MM.1S (cell line): ENCODE measurements around the gene NUDT14.

Experiments
- DNase-seq: peaks from one replicate; pipeline ENCODE4 v3.0.0-alpha.2; 2015
- H2AFZ ChIP-seq: fragments of 300-600 bp; sonication (generic); 2 replicates; pipeline ENCODE4 v1.6.0; 2016; ENCODE audit warnings: antibody characterized with exemption, low read length
- H3F3A ChIP-seq: fragments of 300-600 bp; sonication (generic); 2 replicates; pipeline ENCODE4 v1.6.1; 2016; ENCODE audit warnings: mild to moderate bottlenecking, antibody characterized with exemption, low read length, moderate library complexity, mixed read lengths; ENCODE audit not compliant: insufficient read depth
- H3K27ac ChIP-seq: fragments of 300-600 bp; sonication (generic); 2 replicates; pipeline ENCODE4 v1.5.1; 2016; ENCODE audit warnings: mild to moderate bottlenecking, low read length
- H3K27me3 ChIP-seq: fragments of 300-600 bp; sonication (generic); replicated peaks from 2 replicates; pipeline ENCODE4 v1.6.0; 2016; ENCODE audit warnings: low read length; ENCODE audit not compliant: insufficient read depth
- H3K36me3 ChIP-seq: fragments of 300-600 bp; sonication (generic); replicated peaks from 2 replicates; pipeline ENCODE4 v1.6.1; 2016; ENCODE audit warnings: mild to moderate bottlenecking, low read length, mixed read lengths; ENCODE audit not compliant: insufficient read depth
- H3K4me1 ChIP-seq: fragments of 300-600 bp; sonication (generic); 2 replicates; pipeline ENCODE4 v1.6.1; 2016; ENCODE audit warnings: low read length, mixed read lengths
- H3K4me2 ChIP-seq: fragments of 300-600 bp; sonication (generic); 2 replicates; pipeline ENCODE4 v1.6.0; 2016; ENCODE audit warnings: low read depth, low read length
- H3K4me3 ChIP-seq: fragments of 300-600 bp; sonication (generic); 2 replicates; pipeline ENCODE4 v1.5.1; 2016; ENCODE audit warnings: low read length, mixed read lengths
- H3K79me2 ChIP-seq: fragments of 300-600 bp; sonication (generic); 2 replicates; pipeline ENCODE4 v1.6.1; 2016; ENCODE audit warnings: mixed run types, low read length, mixed read lengths
- H3K9ac ChIP-seq: fragments of 300-600 bp; sonication (generic); 2 replicates; pipeline ENCODE4 v1.6.1; 2016; ENCODE audit warnings: low read length, mixed read lengths
- H3K9me2 ChIP-seq: fragments of 300-600 bp; sonication (generic); replicated peaks from 2 replicates; pipeline ENCODE4 v1.6.1; 2016; ENCODE audit warnings: mild to moderate bottlenecking, low read length, mixed read lengths; ENCODE audit not compliant: insufficient read depth
- H3K9me3 ChIP-seq: fragments of 300-600 bp; sonication (generic); replicated peaks from 2 replicates; pipeline ENCODE4 v1.6.1; 2016; ENCODE audit warnings: mild to moderate bottlenecking, low read length, mixed read lengths; ENCODE audit not compliant: insufficient read depth
- H4K20me1 ChIP-seq: fragments of 300-600 bp; sonication (generic); 2 replicates; pipeline ENCODE4 v1.6.1; 2016; ENCODE audit warnings: mild to moderate bottlenecking, low read length, moderate library complexity, mixed read lengths; ENCODE audit not compliant: insufficient read depth
- EZH2 ChIP-seq: fragments of 300-600 bp; sonication (generic); optimal IDR thresholded peaks from 2 replicates; pipeline ENCODE3; 2017; ENCODE audit warnings: low read depth, mild to moderate bottlenecking, antibody characterized with exemption, low read length, mixed read lengths
- EZH2phosphoT487 ChIP-seq: fragments of 300-600 bp; sonication (generic); IDR thresholded peaks from 2 replicates; pipeline ENCODE4 v1.6.1; 2018; ENCODE audit warnings: antibody characterized with exemption, low read length
- TF ChIP-seq, protein P1 (sequence below): fragments of 300-600 bp; sonication (generic); IDR thresholded peaks from 2 replicates; pipeline ENCODE4 v1.5.1; 2016; ENCODE audit warnings: antibody characterized with exemption, low read length, mixed read lengths

Gene NUDT14

DNA sequence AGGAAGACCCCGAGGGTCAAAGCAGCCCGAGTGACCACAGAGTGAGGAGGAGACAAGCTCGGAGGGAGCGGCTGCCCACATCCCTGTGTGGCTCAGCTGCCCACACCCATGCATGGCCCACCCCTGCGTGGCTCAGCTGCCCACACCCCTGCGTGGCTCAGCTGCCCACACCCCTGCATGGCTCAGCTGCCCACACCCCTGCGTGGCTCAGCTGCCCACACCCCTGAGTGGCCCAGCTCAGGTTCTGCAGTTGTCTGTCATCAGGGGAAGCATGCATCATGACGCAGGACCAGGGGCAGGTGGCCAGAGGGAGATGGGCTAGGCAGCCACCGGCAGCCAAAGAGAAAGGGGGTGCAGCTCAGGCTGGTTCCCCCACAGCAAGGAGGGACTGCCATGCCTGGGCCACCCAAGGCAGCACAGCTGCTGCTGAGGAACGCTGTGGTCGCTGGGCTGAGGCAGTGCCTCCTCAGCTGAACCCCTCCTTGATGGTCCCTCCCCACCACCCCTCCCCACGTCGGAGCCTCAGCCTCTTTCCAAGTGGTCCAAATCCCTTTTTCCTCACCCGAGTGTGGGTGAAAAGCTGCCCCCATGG is 33.3 kb upstream of the NUDT14 start:
- Histone ChIP-seq H3K36me3 (no peaks in the 10 kb centered on the region), H3K9me2 (no peaks in the 10 kb centered on the region), H3K79me2 (no peaks in the 10 kb centered on the region), H2AFZ (no peak overlapping the region), H3K9me3 (no peaks in the 10 kb centered on the region), H3K27ac (no peak overlapping the region), H3K4me1 (no peaks in the 10 kb centered on the region), H3K27me3 (no peaks in the 10 kb centered on the region), H3K9ac (no peak overlapping the region), H3K4me2 (no peak overlapping the region), H3K4me3 (no peak overlapping the region), H3F3A (no peaks in the 10 kb centered on the region), H4K20me1 (no peaks in the 10 kb centered on the region)
- TF ChIP-seq EZH2 (no peak), EZH2phosphoT487 (no peak)
- TF ChIP-seq, protein P1, sequence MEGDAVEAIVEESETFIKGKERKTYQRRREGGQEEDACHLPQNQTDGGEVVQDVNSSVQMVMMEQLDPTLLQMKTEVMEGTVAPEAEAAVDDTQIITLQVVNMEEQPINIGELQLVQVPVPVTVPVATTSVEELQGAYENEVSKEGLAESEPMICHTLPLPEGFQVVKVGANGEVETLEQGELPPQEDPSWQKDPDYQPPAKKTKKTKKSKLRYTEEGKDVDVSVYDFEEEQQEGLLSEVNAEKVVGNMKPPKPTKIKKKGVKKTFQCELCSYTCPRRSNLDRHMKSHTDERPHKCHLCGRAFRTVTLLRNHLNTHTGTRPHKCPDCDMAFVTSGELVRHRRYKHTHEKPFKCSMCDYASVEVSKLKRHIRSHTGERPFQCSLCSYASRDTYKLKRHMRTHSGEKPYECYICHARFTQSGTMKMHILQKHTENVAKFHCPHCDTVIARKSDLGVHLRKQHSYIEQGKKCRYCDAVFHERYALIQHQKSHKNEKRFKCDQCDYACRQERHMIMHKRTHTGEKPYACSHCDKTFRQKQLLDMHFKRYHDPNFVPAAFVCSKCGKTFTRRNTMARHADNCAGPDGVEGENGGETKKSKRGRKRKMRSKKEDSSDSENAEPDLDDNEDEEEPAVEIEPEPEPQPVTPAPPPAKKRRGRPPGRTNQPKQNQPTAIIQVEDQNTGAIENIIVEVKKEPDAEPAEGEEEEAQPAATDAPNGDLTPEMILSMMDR = no peak
- no peak for DNase-seq

GRCh38 chr14:105213361-105213760 is 32.2 kb upstream of the NUDT14 start:
- Histone ChIP-seq H3K36me3 (no peaks in the 10 kb centered on the region), H3K4me2 (no peak overlapping the region), H3K4me3 (no peak overlapping the region), H3K9me2 (no peaks in the 10 kb centered on the region), H2AFZ (no peak overlapping the region), H3K27ac (no peak overlapping the region), H3K79me2 (no peaks in the 10 kb centered on the region), H4K20me1 (no peaks in the 10 kb centered on the region), H3F3A (no peaks in the 10 kb centered on the region), H3K4me1 (no peaks in the 10 kb centered on the region), H3K9me3 (no peaks in the 10 kb centered on the region), H3K27me3 (no peaks in the 10 kb centered on the region), H3K9ac (no peak overlapping the region)
- TF ChIP-seq, protein P1 = no peak
- no peak for TF ChIP-seq EZH2
- no peak for TF ChIP-seq EZH2phosphoT487
- no peak for DNase-seq

GRCh38 chr14:105212541-105213300 is 31.6 kb upstream of the NUDT14 start:
- no peaks in the 10 kb centered on the region for H3K4me1 ChIP-seq
- no peak for DNase-seq
- no peaks in the 10 kb centered on the region for H3K27me3 ChIP-seq
- H3K9ac ChIP-seq = no peak overlapping the region
- no peaks in the 10 kb centered on the region for H3K36me3 ChIP-seq
- H3K4me2 ChIP-seq = no peak overlapping the region
- no peaks in the 10 kb centered on the region for H3F3A ChIP-seq
- no peaks in the 10 kb centered on the region for H3K9me2 ChIP-seq
- no peak overlapping the region for H3K27ac ChIP-seq
- H4K20me1 ChIP-seq = no peaks in the 10 kb centered on the region
- H3K9me3 ChIP-seq = no peaks in the 10 kb centered on the region
- TF ChIP-seq, protein P1 = no peak
- TF ChIP-seq EZH2phosphoT487 (no peak), EZH2 (no peak)
- H3K4me3 ChIP-seq = no peak overlapping the region
- H3K79me2 ChIP-seq = no peaks in the 10 kb centered on the region
- no peak overlapping the region for H2AFZ ChIP-seq
